Skeletal muscle tissue (tissue), 5 donors: ENCODE measurements around the gene ERCC6L2. TPM values are rescaled to one million over a fixed set of nuclear protein-coding genes. Genes with fewer than 3 reads are reported as not detected.
A peak's percentile ranks its signal among the peaks of the same experiment; 100 is the strongest.

Experiments used
- H3K27ac ChIP-seq: one replicate; pipeline ENCODE4 v1.7.0; 2013; ENCODE audit warnings: mild to moderate bottlenecking, low read depth, low read length, inconsistent platforms
- H3K27me3 ChIP-seq, 3 donors: one replicate each; pipeline ENCODE4 v1.7.0; 2013; ENCODE audit warnings: low read length in 3 of 3; ENCODE audit not compliant: control insufficient read depth in 3 of 3, insufficient read depth in 3 of 3
- H3K36me3 ChIP-seq, 3 donors: one replicate each; pipeline ENCODE4 v1.7.0; 2013; ENCODE audit warnings: low read length in 3 of 3; ENCODE audit not compliant: control insufficient read depth in 3 of 3, insufficient read depth in 3 of 3
- H3K4me1 ChIP-seq, 3 donors: one replicate each; pipeline ENCODE4 v1.7.0; 2013; ENCODE audit warnings: low read length in 3 of 3, mild to moderate bottlenecking in 3 of 3; ENCODE audit not compliant: control insufficient read depth in 3 of 3, insufficient read depth in 3 of 3
- H3K4me3 ChIP-seq, 3 donors: one replicate each; pipeline ENCODE4 v1.7.0; 2013; ENCODE audit warnings: low read length in 3 of 3
- H3K9ac ChIP-seq, 3 donors: one replicate each; pipeline ENCODE4 v1.7.0; 2013; ENCODE audit warnings: low read length in 3 of 3, mild to moderate bottlenecking in 3 of 3, moderate library complexity in 2 of 3, low read depth in 1 of 3
- H3K9me3 ChIP-seq, 3 donors: one replicate each; pipeline ENCODE4 v1.7.0; 2013; ENCODE audit warnings: low read length in 3 of 3; ENCODE audit not compliant: control insufficient read depth in 3 of 3
- small RNA-seq: library from RNA; depleted of rRNA; stranded (forward); fragments of <200 nt; gene quantifications from one replicate; pipeline ENCODE3, GENCODE V24; 2014
- total RNA-seq: library from RNA; depleted of rRNA; stranded (reverse); fragments of >200 nt; gene quantifications from one replicate; pipeline ENCODE4 v1.2.3, GENCODE V29; 2014
- donor health status: Osteomylitis.

ERCC6L2 gene
- total RNA-seq, 1 donor from 2014 or later: 44.9 TPM

DNA sequence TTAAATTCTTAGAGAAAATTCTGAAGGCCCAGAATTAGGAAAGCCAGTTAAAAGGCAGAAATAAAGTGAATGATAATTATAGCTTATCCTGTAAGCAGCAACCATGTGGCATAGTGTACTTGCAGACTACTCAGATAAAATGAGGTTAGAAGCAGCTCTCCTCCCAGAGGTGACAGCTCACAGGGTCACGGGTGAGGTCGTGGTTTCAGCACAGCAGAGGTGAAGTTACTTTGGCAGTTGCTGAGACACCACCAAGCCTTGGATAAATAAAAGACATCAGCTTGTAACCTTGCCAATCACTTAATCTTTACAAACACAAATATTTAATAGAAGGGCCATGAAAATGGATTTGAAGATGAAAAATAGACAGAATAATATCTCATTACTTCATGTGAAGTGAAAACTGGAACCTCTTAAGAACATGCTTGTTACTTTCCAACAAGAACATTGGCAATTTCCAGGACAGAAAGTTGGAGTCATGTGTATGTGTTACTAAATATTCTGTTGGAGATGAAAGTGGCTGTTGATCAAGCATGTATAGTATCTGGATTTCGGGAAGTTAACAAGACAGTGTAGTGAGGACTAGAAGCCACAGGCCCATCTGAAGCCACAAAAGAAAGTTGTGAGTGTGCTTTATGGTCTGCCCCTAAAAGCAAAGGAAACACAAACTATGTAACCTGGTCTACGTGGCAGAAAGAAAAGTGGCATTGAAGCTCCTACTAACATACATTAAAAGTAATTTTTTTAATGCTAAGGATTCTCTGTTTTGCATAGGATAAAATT lies 134.4 kb downstream of the ERCC6L2 start:
- Histone ChIP-seq H3K9ac (no peak overlapping the region), H3K9me3 (no peaks in the 10 kb centered on the region), H3K27me3 (no peaks in the 10 kb centered on the region), H3K4me3 (no peak overlapping the region), H3K36me3 (peaks cover 8 to 44% (median 19%) of the 10 kb centered on the region in 3 donors), H3K4me1 (peaks cover 0 to 9% (median 5%) of the 10 kb centered on the region in 3 donors), H3K27ac (no peak overlapping the region)

DNA sequence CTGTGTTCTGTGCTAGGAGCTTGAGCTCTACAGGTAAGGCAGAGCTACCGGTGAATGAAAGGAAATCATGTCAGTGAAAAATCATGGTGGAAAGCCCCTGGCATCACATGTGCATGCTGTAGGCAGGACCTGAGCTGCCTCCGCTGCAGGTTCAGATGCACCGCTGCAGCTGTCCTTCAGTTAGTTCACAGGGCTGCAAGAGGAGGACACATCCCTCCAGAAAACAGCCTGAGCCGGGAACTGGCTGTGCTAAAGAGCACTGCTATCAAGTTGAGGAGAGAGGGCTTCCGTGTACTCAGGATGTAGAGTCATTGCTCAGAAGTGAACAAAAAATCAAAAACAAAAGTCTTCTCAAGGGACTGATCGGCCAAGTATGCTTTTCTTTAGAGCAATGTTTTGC lies 138.6 kb downstream of the ERCC6L2 start:
- no peak overlapping the region for H3K4me3 ChIP-seq
- H3K9me3 ChIP-seq: no peaks in the 10 kb centered on the region
- no peak overlapping the region for H3K27ac ChIP-seq
- H3K4me1 ChIP-seq: peaks cover 0 to 2% (median 2%) of the 10 kb centered on the region in 3 donors
- H3K27me3 ChIP-seq: peaks cover 0 to 12% (median 6%) of the 10 kb centered on the region in 3 donors
- peaks cover 13 to 25% (median 13%) of the 10 kb centered on the region in 3 donors for H3K36me3 ChIP-seq
- H3K9ac ChIP-seq: no peak overlapping the region

DNA sequence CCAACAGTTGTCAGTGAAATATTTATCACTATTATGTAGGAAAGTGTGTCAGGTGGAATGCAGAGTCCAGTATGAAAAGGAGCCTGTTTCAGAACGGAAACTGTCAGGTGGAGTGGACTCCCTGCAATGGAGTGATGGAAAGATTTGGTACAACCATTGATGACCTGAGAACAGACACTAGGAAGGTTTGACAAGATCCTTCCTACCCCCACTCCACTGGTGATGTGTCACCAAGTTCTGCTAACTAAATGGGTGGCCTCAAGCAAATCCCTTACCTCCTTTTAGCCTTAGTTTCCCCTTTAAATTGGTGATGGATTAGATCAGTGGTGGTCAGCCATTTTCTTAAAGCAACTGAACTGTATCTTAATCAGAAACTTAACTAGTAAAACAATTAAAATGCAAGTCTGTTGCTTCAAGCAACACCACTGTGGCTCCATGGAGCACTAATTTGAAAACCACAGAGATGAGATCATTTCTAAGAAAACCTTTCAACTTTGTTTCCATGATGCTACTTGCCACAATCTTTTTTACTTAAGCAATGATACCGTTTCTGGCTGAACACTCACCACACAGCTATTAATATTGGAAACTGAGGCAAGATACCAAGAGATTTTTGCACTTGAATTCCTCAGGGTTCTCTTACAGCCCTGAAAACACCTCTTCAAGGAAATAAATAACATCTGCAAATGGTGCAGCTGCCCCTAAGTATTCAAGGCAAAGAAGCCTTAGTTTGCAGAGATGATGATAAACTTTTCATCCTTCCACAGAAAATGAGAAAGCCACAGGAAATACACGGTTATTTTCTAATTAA lies 140.6 kb downstream of the ERCC6L2 start:
- Histone ChIP-seq H3K9me3 (no peaks in the 10 kb centered on the region), H3K36me3 (peaks cover 12 to 19% (median 13%) of the 10 kb centered on the region in 3 donors), H3K27ac (no peak overlapping the region), H3K27me3 (peaks cover 8 to 30% (median 24%) of the 10 kb centered on the region in 3 donors), H3K4me3 (no peak overlapping the region), H3K9ac (no peak overlapping the region), H3K4me1 (peaks cover 6 to 7% (median 7%) of the 10 kb centered on the region in 3 donors)

Small RNA genes within 50 kb of the gene (small RNA-seq; reads per million reads assigned to genes)
- gene RNA5SP289 (not detected), gene RNU2-46P (0.49 reads per million, percentile 60 among the genes with 10 or more reads in this experiment)
